Hematopoietic multipotent progenitor cell treated with erythropoietin and hydrocortisone succinate and interleukin-3 and kit ligand, for 17 days (in vitro differentiated cells): ENCODE measurements around the gene CDKN2C.

Experiments
- DNase-seq: peaks from one replicate; pipeline ENCODE4 v3.0.0-alpha.2; 2015; ENCODE audit warnings: low spot score

Gene CDKN2C

GRCh38 chr1:50964863-50965262 lies 5.2 kb upstream of the CDKN2C start:
- DNase-seq, result no peak

- peak; percentile 44 for DNase-seq
These were observed 3.1 kb upstream of the CDKN2C start for GRCh38 chr1:50966991-50967390.

- DNase-seq, result peak; percentile 49
These were observed 2.5 kb upstream of the CDKN2C start for GRCh38 chr1:50967416-50968157.

- DNase-seq, result peak; percentile 79
These were observed 1.8 kb upstream of the CDKN2C start for GRCh38 chr1:50968158-50968820.

GRCh38 chr1:50968821-50969610 lies 1.0 kb upstream of the CDKN2C start:
- no peak for DNase-seq

- DNase-seq, result peak; percentile 61
These were observed 453 bp downstream of the CDKN2C start for GRCh38 chr1:50970509-50970887.

GRCh38 chr1:50970931-50971582 lies 1.0 kb downstream of the CDKN2C start:
- peak; percentile 47 for DNase-seq

GRCh38 chr1:50971748-50972305 lies 1.8 kb downstream of the CDKN2C start:
- peak; percentile 44 for DNase-seq

GRCh38 chr1:50972766-50973165 lies 2.7 kb downstream of the CDKN2C start:
- no peak for DNase-seq

- DNase-seq, result no peak
These were observed 3.2 kb downstream of the CDKN2C start for GRCh38 chr1:50973255-50973654.

GRCh38 chr1:50973875-50974617 lies 4.0 kb downstream of the CDKN2C start:
- DNase-seq, result no peak

- no peak for DNase-seq
These were observed 4.5 kb downstream of the CDKN2C start for GRCh38 chr1:50974618-50974935.

GRCh38 chr1:50975436-50975835 lies 5.4 kb downstream of the CDKN2C start:
- DNase-seq, result no peak

GRCh38 chr1:50976111-50976889 lies 6.3 kb downstream of the CDKN2C start:
- DNase-seq, result no peak

GRCh38 chr1:50976890-50977574 lies 7.0 kb downstream of the CDKN2C start:
- DNase-seq, result peak; percentile 56

- peak; percentile 30 for DNase-seq
These were observed 7.6 kb downstream of the CDKN2C start for GRCh38 chr1:50977575-50978143.

- DNase-seq, result peak; percentile 50
These were observed 8.3 kb downstream of the CDKN2C start for GRCh38 chr1:50978144-50978851.

GRCh38 chr1:50978852-50979781 lies 9.1 kb downstream of the CDKN2C start:
- DNase-seq, result peak; percentile 49
